ENCODE results near the gene TMEM239.

The TMEM239 gene

GRCh38 chr20:2840967-2841531, 24.9 kb downstream of the TMEM239 start:
- DNase-seq (ENCODE audit: insufficient read length, low spot score): peak; percentile 49
- FAIRE-seq: no peak

- FAIRE-seq (no peak), DNase-seq (ENCODE audit: insufficient read length, low spot score) (no peak)
Measured at GRCh38 chr20:2845607-2846006, 29.4 kb downstream of the TMEM239 start.

- FAIRE-seq (no peak), DNase-seq (ENCODE audit: insufficient read length, low spot score) (no peak)
Measured at GRCh38 chr20:2846698-2847097, 30.5 kb downstream of the TMEM239 start.

- DNase-seq (ENCODE audit: insufficient read length, low spot score): no peak
- no peak for FAIRE-seq
Measured at GRCh38 chr20:2847802-2848201, 31.6 kb downstream of the TMEM239 start.

GRCh38 chr20:2849529-2849928, 33.4 kb downstream of the TMEM239 start:
- DNase-seq (ENCODE audit: insufficient read length, low spot score) (no peak), FAIRE-seq (no peak)

- no peak for FAIRE-seq
- DNase-seq (ENCODE audit: insufficient read length, low spot score): no peak
Measured at GRCh38 chr20:2851086-2851485, 34.9 kb downstream of the TMEM239 start.

GRCh38 chr20:2858591-2858990, 42.4 kb downstream of the TMEM239 start:
- no peak for FAIRE-seq
- no peak for DNase-seq (ENCODE audit: insufficient read length, low spot score)

- FAIRE-seq: no peak
- DNase-seq (ENCODE audit: insufficient read length, low spot score): no peak
Measured at GRCh38 chr20:2859330-2860121, 43.4 kb downstream of the TMEM239 start.

- no peak for FAIRE-seq
Measured at GRCh38 chr20:2864626-2865025, 48.5 kb downstream of the TMEM239 start.

GRCh38 chr20:2865101-2865500, 48.9 kb downstream of the TMEM239 start:
- DNase-seq (ENCODE audit: insufficient read length, low spot score): no peak
- no peak for FAIRE-seq

More at GRCh38 chr20:2864626-2865025, 48.5 kb downstream of the TMEM239 start:
- DNase-seq (ENCODE audit: insufficient read length, low spot score): no peak

GRCh38 chr20:2865630-2866029, 49.5 kb downstream of the TMEM239 start:
- DNase-seq (ENCODE audit: insufficient read length, low spot score) (no peak), FAIRE-seq (no peak)

- DNase-seq (ENCODE audit: insufficient read length, low spot score): no peak
- FAIRE-seq: no peak
Measured at GRCh38 chr20:2866236-2866635, 50.1 kb downstream of the TMEM239 start.

GRCh38 chr20:2867081-2867864, 51.1 kb downstream of the TMEM239 start:
- FAIRE-seq: no peak

More at GRCh38 chr20:2867081-2867864, 51.1 kb downstream of the TMEM239 start:
- no peak for DNase-seq (ENCODE audit: insufficient read length, low spot score)
